NCI-H1417 (cell line): ENCODE measurements around the gene ITGB7.

Source experiments
- DNase-seq, 3 experiments: peaks; one replicate each; lab custom pipeline; 2025; lab: John Stamatoyannopoulos, UW

ITGB7 gene

GRCh38 chr12:53196486-53196885 is 10.6 kb downstream of the ITGB7 start:
- DNase-seq: no peak

- no peak for DNase-seq
Observed at GRCh38 chr12:53195516-53196420, 11.3 kb downstream of the ITGB7 start.

GRCh38 chr12:53194973-53195372 is 12.1 kb downstream of the ITGB7 start:
- DNase-seq: no peak

GRCh38 chr12:53193985-53194716 is 12.9 kb downstream of the ITGB7 start:
- DNase-seq: no peak

GRCh38 chr12:53193040-53193439 is 14.0 kb downstream of the ITGB7 start:
- no peak for DNase-seq

- no peak for DNase-seq
Observed at GRCh38 chr12:53192531-53193021, 14.5 kb downstream of the ITGB7 start.

GRCh38 chr12:53191885-53192530 is 15.0 kb downstream of the ITGB7 start:
- DNase-seq: no peak

GRCh38 chr12:53191096-53191884 is 15.8 kb downstream of the ITGB7 start:
- DNase-seq: no peak

GRCh38 chr12:53190108-53190729 is 16.8 kb downstream of the ITGB7 start:
- DNase-seq: peak in 2 of 3 experiments; percentile 30 to 40

- no peak for DNase-seq
Observed at GRCh38 chr12:53187145-53187899, 19.7 kb downstream of the ITGB7 start.

GRCh38 chr12:53186745-53187144 is 20.3 kb downstream of the ITGB7 start:
- DNase-seq: no peak

- no peak for DNase-seq
Observed at GRCh38 chr12:53185582-53186153, 21.4 kb downstream of the ITGB7 start.

GRCh38 chr12:53184828-53185227 is 22.2 kb downstream of the ITGB7 start:
- no peak for DNase-seq

- peak in 1 of 3 experiments; percentile 15 for DNase-seq
Observed at GRCh38 chr12:53182903-53183302, 24.1 kb downstream of the ITGB7 start.

- no peak for DNase-seq
Observed at GRCh38 chr12:53181935-53182334, 25.1 kb downstream of the ITGB7 start.

- DNase-seq: peak in 2 of 3 experiments; percentile 82 to 98
Observed at GRCh38 chr12:53180931-53181645, 26.0 kb downstream of the ITGB7 start.

GRCh38 chr12:53180220-53180930 is 26.7 kb downstream of the ITGB7 start, which contains the start of the genes CSAD and ZNF740:
Gene CSAD, minus strand, starts transcription at chr12:53180925. Its CDS starts 7,455 bp downstream, at chr12:53173470.
Gene ZNF740, plus strand, starts transcription at chr12:53180722. Its CDS starts 1,262 bp downstream, at chr12:53181984.
- peak; percentile 98 to 99 (median 99) for DNase-seq

- peak in 1 of 3 experiments; percentile 70 for DNase-seq
Observed at GRCh38 chr12:53179687-53180219, 27.3 kb downstream of the ITGB7 start.
